Naive thymus-derived CD4-positive, alpha-beta T cell (primary cell): ENCODE results near the gene HSPA9. TPM values are rescaled to one million over a fixed set of nuclear protein-coding genes. Genes with fewer than 3 reads are reported as not detected.

Source experiments
- ATAC-seq: fragments of 150-1000 bp; cut with Tn5 transposase; 2 replicates; pipeline ENCODE4 v1.10.0; 2021; ENCODE audit warnings: mild to moderate bottlenecking, moderate library complexity
- CTCF ChIA-PET: fragments of 350-600 bp; sonication (Branson Sonifier 250); formaldehyde crosslinking; loops from one replicate; lab custom pipeline; 2021; ENCODE audit warnings: antibody characterized with exemption; lab: Charles Lee
- POLR2A ChIA-PET: fragments of 350-600 bp; sonication (Branson Sonifier 250); formaldehyde crosslinking; loops from one replicate; lab custom pipeline; 2021; ENCODE audit warnings: antibody characterized with exemption, inconsistent platforms; lab: Charles Lee
- DNase-seq, 9 donors: peaks; one replicate each; pipeline versions ENCODE4 v3.0.0 to v3.0.0-alpha.2; 2020 to 2022; ENCODE audit warnings: mixed read lengths in 1 of 9
- H3K27ac ChIP-seq: one replicate; pipeline ENCODE4 v1.7.0; 2013; ENCODE audit warnings: mild to moderate bottlenecking, low read depth, low read length, moderate library complexity
- H3K27me3 ChIP-seq, 2 donors: one replicate each; pipeline ENCODE4 v1.7.0; 2013; ENCODE audit warnings: low read length in 2 of 2, mild to moderate bottlenecking in 2 of 2, moderate library complexity in 2 of 2; ENCODE audit not compliant: control insufficient read depth in 2 of 2, insufficient read depth in 2 of 2
- H3K36me3 ChIP-seq, 3 experiments: 1 replicate in 2 of 3; 2 replicates in 1 of 3; pipeline ENCODE4 v1.7.0; 2013; ENCODE audit warnings: low read length in 3 of 3, mild to moderate bottlenecking in 3 of 3, moderate library complexity in 1 of 3; ENCODE audit not compliant: insufficient read depth in 3 of 3, control insufficient read depth in 2 of 3
- H3K4me1 ChIP-seq, 2 donors: one replicate each; pipeline ENCODE4 v1.7.0; 2013; ENCODE audit warnings: low read length in 2 of 2, mild to moderate bottlenecking in 2 of 2, moderate library complexity in 1 of 2; ENCODE audit not compliant: control insufficient read depth in 2 of 2, insufficient read depth in 2 of 2
- H3K4me3 ChIP-seq: 2 replicates; pipeline ENCODE4 v1.7.0; 2013; ENCODE audit warnings: mild to moderate bottlenecking, low read length
- H3K9me3 ChIP-seq, 3 experiments: 1 replicate in 2 of 3; 2 replicates in 1 of 3; pipeline ENCODE4 v1.7.0; 2013; ENCODE audit warnings: low read length in 3 of 3; ENCODE audit not compliant: control insufficient read depth in 2 of 3
- H3K27ac Mint-ChIP-seq, 9 donors: one replicate each; pipeline ENCODE4 v1.8.0; 2020 to 2022; ENCODE audit warnings: mixed read lengths in 9 of 9, mild to moderate bottlenecking in 8 of 9, moderate library complexity in 5 of 9, inconsistent platforms in 2 of 9
- H3K27me3 Mint-ChIP-seq, 5 donors: one replicate each; pipeline ENCODE4 v1.8.0; 2021 to 2022; ENCODE audit warnings: mixed read lengths in 5 of 5, mild to moderate bottlenecking in 1 of 5
- H3K36me3 Mint-ChIP-seq, 5 donors: one replicate each; pipeline ENCODE4 v1.8.0; 2020 to 2022; ENCODE audit warnings: mixed read lengths in 5 of 5, mild to moderate bottlenecking in 3 of 5, inconsistent platforms in 1 of 5
- H3K4me1 Mint-ChIP-seq, 7 donors: one replicate each; pipeline ENCODE4 v1.8.0; 2020 to 2022; ENCODE audit warnings: mixed read lengths in 7 of 7, mild to moderate bottlenecking in 3 of 7, inconsistent platforms in 1 of 7
- H3K4me3 Mint-ChIP-seq, 10 donors: one replicate each; pipeline ENCODE4 v1.8.0; 2020 to 2022; ENCODE audit warnings: mild to moderate bottlenecking in 10 of 10, mixed read lengths in 10 of 10, moderate library complexity in 6 of 10, inconsistent platforms in 2 of 10
- H3K9me3 Mint-ChIP-seq, 11 donors: one replicate each; pipeline ENCODE4 v1.8.0; 2020 to 2022; ENCODE audit warnings: mixed read lengths in 11 of 11, mild to moderate bottlenecking in 4 of 11, inconsistent platforms in 1 of 11, moderate library complexity in 1 of 11
- intact Hi-C, 2 donors: fragments of 100-400 bp; cut with micrococcal nuclease; formaldehyde crosslinking; loops; one replicate each; pipeline ENCODE4 v1.15.1; 2023
- polyA plus RNA-seq, 2 donors: library from polyadenylated mRNA; unstranded; fragments of 300-500 nt; fragmentation: Illumina TruSeq; gene quantifications; one replicate each; pipeline ENCODE4 v1.2.3, GENCODE V29; 2021
- total RNA-seq, 6 experiments: library from RNA in 5 of 6; stranded (reverse) in 5 of 6; gene quantifications; 1 replicate in 5 of 6; 2 replicates in 1 of 6; pipeline ENCODE4 v1.2.3 and lab custom pipeline; 2021 to 2026

The HSPA9 gene
- total and polyA plus RNA-seq, 7 experiments from 2014 or later, result 143 to 274 (median 171) TPM

- Mint-ChIP-seq H3K4me1 (peaks cover 15 to 53% (median 45%) of the 10 kb centered on the region in 7 donors), H3K4me3 (peak overlapping the region; percentile 94 to 99 (median 97)), H3K27ac (peak overlapping the region; percentile 100), H3K9me3 (peaks cover 0 to 5% (median 0%) of the 10 kb centered on the region in 11 donors), H3K27me3 (peaks cover 0 to 4% (median 0%) of the 10 kb centered on the region in 5 donors), H3K36me3 (peaks cover 6 to 33% (median 21%) of the 10 kb centered on the region in 5 donors)
- Histone ChIP-seq H3K4me1 (peaks cover 10 to 20% of the 10 kb centered on the region in 2 donors), H3K27me3 (no peaks in the 10 kb centered on the region), H3K36me3 (peaks cover 9 to 44% (median 27%) of the 10 kb centered on the region in 3 experiments), H3K9me3 (no peaks in the 10 kb centered on the region), H3K4me3 (peak overlapping the region; percentile 91), H3K27ac (peak overlapping the region; percentile 94)
- ChIA-PET POLR2A (interaction anchor here (0.8 to 5.2 kb wide), 17 partner anchors 8 to 987 kb away, joined by 3 to 62 read pairs (median 8); partner anchors contain the start of genes BRD8, EGR1, ETF1 and FAM53C), CTCF (interaction anchor here (0.7 to 1.8 kb wide), 3 partner anchors 31 to 688 kb away, joined by 3 to 5 read pairs (median 5); partner anchors contain the start of genes EGR1 and ETF1)
- ATAC-seq (peak; percentile 7), DNase-seq (no peak)
- intact Hi-C loops, result loop anchor here (1.0 to 10.0 kb wide), 27 partner anchors 9 to 1601 kb away; partner anchors contain the start of genes BRD8 (in 2 of the 2), ETF1 (in 2 of the 2), MATR3 (in 2 of the 2) and SIL1 (in 2 of the 2)
Observed at GRCh38 chr5:138574744-138575193, 432 bp downstream of the HSPA9 start.

GRCh38 chr5:138573949-138574670 is 1.1 kb downstream of the HSPA9 start:
- H3K36me3 ChIP-seq, result peaks cover 9 to 48% (median 32%) of the 10 kb centered on the region in 3 experiments
- H3K4me1 ChIP-seq, result peaks cover 10 to 19% of the 10 kb centered on the region in 2 donors
- Mint-ChIP-seq H3K27me3 (peaks cover 0 to 4% (median 0%) of the 10 kb centered on the region in 5 donors), H3K4me1 (peaks cover 15 to 57% (median 46%) of the 10 kb centered on the region in 7 donors), H3K36me3 (peaks cover 6 to 36% (median 24%) of the 10 kb centered on the region in 5 donors), H3K4me3 (peak overlapping the region; percentile 94 to 99 (median 97)), H3K27ac (peak overlapping the region; percentile 100), H3K9me3 (peaks cover 0 to 5% (median 0%) of the 10 kb centered on the region in 11 donors)
- DNase-seq, result no peak
- POLR2A ChIA-PET, result interaction anchor here (0.7 to 5.2 kb wide), 9 partner anchors 8 to 395 kb away, joined by 3 to 62 read pairs (median 5); partner anchors contain the start of genes BRD8, ETF1 and KIF20A
- CTCF ChIA-PET, result interaction anchor here (1.4 kb wide), 1 partner anchor 30 kb away, joined by 5 read pairs; the partner anchor contains the start of gene ETF1
- peak overlapping the region; percentile 91 for H3K4me3 ChIP-seq
- ATAC-seq, result no peak
- no peaks in the 10 kb centered on the region for H3K27me3 ChIP-seq
- intact Hi-C loops, result loop anchor here (2.0 to 10.0 kb wide), 4 partner anchors 243 to 991 kb away; partner anchors contain the start of genes CDC25C (in 1 of the 2), HNRNPA0 (in 1 of the 2) and UBE2D2 (in 1 of the 2)
- H3K9me3 ChIP-seq, result no peaks in the 10 kb centered on the region
- H3K27ac ChIP-seq, result peak overlapping the region; percentile 94

GRCh38 chr5:138573223-138573622 is 2.0 kb downstream of the HSPA9 start:
- ATAC-seq (no peak), DNase-seq (no peak)
- Mint-ChIP-seq H3K27ac (peak overlapping the region; percentile 13 to 100 (median 100)), H3K36me3 (peaks cover 6 to 45% (median 33%) of the 10 kb centered on the region in 5 donors), H3K4me1 (peaks cover 15 to 65% (median 53%) of the 10 kb centered on the region in 7 donors), H3K27me3 (peaks cover 0 to 4% (median 0%) of the 10 kb centered on the region in 5 donors), H3K4me3 (peak overlapping the region in 5 of 10 donors; percentile 56 to 99 (median 94)), H3K9me3 (peaks cover 0 to 5% (median 0%) of the 10 kb centered on the region in 11 donors)
- Histone ChIP-seq H3K4me3 (no peak overlapping the region), H3K4me1 (peaks cover 14 to 19% of the 10 kb centered on the region in 2 donors), H3K36me3 (peaks cover 18 to 57% (median 38%) of the 10 kb centered on the region in 3 experiments), H3K27me3 (no peaks in the 10 kb centered on the region), H3K9me3 (no peaks in the 10 kb centered on the region), H3K27ac (peak overlapping the region; percentile 94)
- ChIA-PET POLR2A (interaction anchor here (0.7 to 5.2 kb wide), 4 partner anchors 22 to 220 kb away, joined by 3 to 62 read pairs (median 12); partner anchors contain the start of gene ETF1), CTCF (interaction anchor here (1.4 kb wide), 1 partner anchor 29 kb away, joined by 5 read pairs; the partner anchor contains the start of gene ETF1)
- intact Hi-C loops, result loop anchor here in 1 of 2 donors (10.0 kb wide), 1 partner anchor 992 kb away; the partner anchor contains the start of gene UBE2D2

- DNase-seq (no peak), ATAC-seq (no peak)
- peak overlapping the region in 2 of 10 donors; percentile 35 to 48 for H3K4me3 Mint-ChIP-seq
- Histone ChIP-seq H3K4me1 (peaks cover 19 to 33% of the 10 kb centered on the region in 2 donors), H3K27me3 (no peaks in the 10 kb centered on the region), H3K27ac (no peak overlapping the region), H3K9me3 (no peaks in the 10 kb centered on the region), H3K4me3 (no peak overlapping the region), H3K36me3 (peaks cover 41 to 80% (median 57%) of the 10 kb centered on the region in 3 experiments)
- ChIA-PET CTCF (interaction anchor here (1.1 kb wide), 1 partner anchor 9 kb away, joined by 3 read pairs; no protein-coding TSS in a partner anchor), POLR2A (interaction anchor here (0.7 kb wide), 1 partner anchor 11 kb away, joined by 3 read pairs; no protein-coding TSS in a partner anchor)
- intact Hi-C loops, result loop anchor here in 1 of 2 donors (10.0 kb wide), 1 partner anchor 994 kb away; the partner anchor contains the start of gene UBE2D2
- H3K36me3 Mint-ChIP-seq, result peaks cover 6 to 62% (median 51%) of the 10 kb centered on the region in 5 donors
- peaks cover 0 to 4% (median 0%) of the 10 kb centered on the region in 5 donors for H3K27me3 Mint-ChIP-seq
- H3K4me1 Mint-ChIP-seq, result peaks cover 24 to 78% (median 64%) of the 10 kb centered on the region in 7 donors
- peak overlapping the region in 5 of 9 donors; percentile 31 to 62 (median 45) for H3K27ac Mint-ChIP-seq
- H3K9me3 Mint-ChIP-seq, result peaks cover 0 to 5% (median 0%) of the 10 kb centered on the region in 11 donors
Observed at GRCh38 chr5:138570871-138571270, 4.3 kb downstream of the HSPA9 start.

- intact Hi-C loops, result loop anchor here in 1 of 2 donors (10.0 kb wide), 1 partner anchor 995 kb away; the partner anchor contains the start of gene UBE2D2
- Mint-ChIP-seq H3K36me3 (peaks cover 8 to 67% (median 54%) of the 10 kb centered on the region in 5 donors), H3K9me3 (peaks cover 0 to 2% (median 0%) of the 10 kb centered on the region in 11 donors), H3K27me3 (no peaks in the 10 kb centered on the region), H3K4me3 (no peak overlapping the region), H3K4me1 (peaks cover 26 to 79% (median 66%) of the 10 kb centered on the region in 7 donors), H3K27ac (peak overlapping the region in 3 of 9 donors; percentile 45 to 72 (median 59))
- H3K4me3 ChIP-seq, result no peak overlapping the region
- CTCF ChIA-PET, result interaction anchor here (0.8 kb wide), 1 partner anchor 821 kb away, joined by 3 read pairs; no protein-coding TSS in a partner anchor
- H3K4me1 ChIP-seq, result peaks cover 25 to 41% of the 10 kb centered on the region in 2 donors
- DNase-seq (no peak), ATAC-seq (no peak)
- H3K27ac ChIP-seq, result no peak overlapping the region
- H3K36me3 ChIP-seq, result peaks cover 41 to 88% (median 65%) of the 10 kb centered on the region in 3 experiments
- no peaks in the 10 kb centered on the region for H3K9me3 ChIP-seq
- POLR2A ChIA-PET, result no interaction called here
- H3K27me3 ChIP-seq, result no peaks in the 10 kb centered on the region
Observed at GRCh38 chr5:138569782-138570181, 5.4 kb downstream of the HSPA9 start.
